ENCODE measurements around the gene CYP19A1.

Gene CYP19A1

GRCh38 chr15:51371266-51371665 is 32.9 kb upstream of the CYP19A1 start:
- TF ChIP-seq, protein P1, sequence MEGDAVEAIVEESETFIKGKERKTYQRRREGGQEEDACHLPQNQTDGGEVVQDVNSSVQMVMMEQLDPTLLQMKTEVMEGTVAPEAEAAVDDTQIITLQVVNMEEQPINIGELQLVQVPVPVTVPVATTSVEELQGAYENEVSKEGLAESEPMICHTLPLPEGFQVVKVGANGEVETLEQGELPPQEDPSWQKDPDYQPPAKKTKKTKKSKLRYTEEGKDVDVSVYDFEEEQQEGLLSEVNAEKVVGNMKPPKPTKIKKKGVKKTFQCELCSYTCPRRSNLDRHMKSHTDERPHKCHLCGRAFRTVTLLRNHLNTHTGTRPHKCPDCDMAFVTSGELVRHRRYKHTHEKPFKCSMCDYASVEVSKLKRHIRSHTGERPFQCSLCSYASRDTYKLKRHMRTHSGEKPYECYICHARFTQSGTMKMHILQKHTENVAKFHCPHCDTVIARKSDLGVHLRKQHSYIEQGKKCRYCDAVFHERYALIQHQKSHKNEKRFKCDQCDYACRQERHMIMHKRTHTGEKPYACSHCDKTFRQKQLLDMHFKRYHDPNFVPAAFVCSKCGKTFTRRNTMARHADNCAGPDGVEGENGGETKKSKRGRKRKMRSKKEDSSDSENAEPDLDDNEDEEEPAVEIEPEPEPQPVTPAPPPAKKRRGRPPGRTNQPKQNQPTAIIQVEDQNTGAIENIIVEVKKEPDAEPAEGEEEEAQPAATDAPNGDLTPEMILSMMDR (IDR thresholded peaks at IDR 0.05) = no peak
- Histone ChIP-seq H3K27ac (no peak overlapping the region), H3K4me3 (no peak overlapping the region)
- no peak for DNase-seq (ENCODE audit: low spot score)

GRCh38 chr15:51369451-51369761 is 31.0 kb upstream of the CYP19A1 start:
- no peak overlapping the region for H3K4me3 ChIP-seq
- TF ChIP-seq, protein P1 (IDR thresholded peaks at IDR 0.05) = no peak
- no peak overlapping the region for H3K27ac ChIP-seq
- no peak for DNase-seq (ENCODE audit: low spot score)

DNA sequence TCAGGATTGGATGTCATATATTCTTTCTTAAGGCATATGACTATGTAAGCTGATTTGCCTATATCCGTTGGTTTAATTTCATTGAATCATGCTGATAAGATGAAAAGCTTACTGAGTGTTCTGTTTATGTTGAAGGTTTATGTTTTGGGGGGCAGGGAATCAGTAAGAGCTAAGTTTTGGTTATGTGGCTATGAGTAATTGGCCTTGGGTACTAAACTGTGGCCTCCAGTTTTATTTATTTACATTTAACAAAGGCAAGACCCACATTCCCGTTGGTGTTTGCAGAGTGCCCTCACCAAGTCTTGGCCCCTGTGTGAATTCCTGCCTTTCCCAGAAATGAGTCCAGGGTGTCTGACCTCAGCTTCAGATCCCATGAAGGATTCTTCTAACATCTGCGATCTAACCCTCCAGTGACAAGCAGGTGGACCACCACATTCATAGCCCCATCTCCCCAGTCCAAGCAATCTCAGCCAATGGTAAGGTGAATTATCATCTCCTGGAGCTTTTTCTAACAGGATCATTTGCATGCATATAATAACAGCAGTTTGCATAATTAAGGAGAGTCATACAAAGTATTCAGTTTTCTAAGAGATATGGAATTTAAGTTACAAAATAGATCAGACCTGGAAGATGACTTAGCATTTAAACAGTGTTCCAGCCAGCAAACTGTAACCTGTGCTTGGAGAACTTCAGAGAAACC is 30.5 kb upstream of the CYP19A1 start:
- no peak for DNase-seq (ENCODE audit: low spot score)
- Histone ChIP-seq H3K4me3 (no peak overlapping the region), H3K27ac (no peak overlapping the region)
- TF ChIP-seq, protein P1 (IDR thresholded peaks at IDR 0.05) = no peak

DNA sequence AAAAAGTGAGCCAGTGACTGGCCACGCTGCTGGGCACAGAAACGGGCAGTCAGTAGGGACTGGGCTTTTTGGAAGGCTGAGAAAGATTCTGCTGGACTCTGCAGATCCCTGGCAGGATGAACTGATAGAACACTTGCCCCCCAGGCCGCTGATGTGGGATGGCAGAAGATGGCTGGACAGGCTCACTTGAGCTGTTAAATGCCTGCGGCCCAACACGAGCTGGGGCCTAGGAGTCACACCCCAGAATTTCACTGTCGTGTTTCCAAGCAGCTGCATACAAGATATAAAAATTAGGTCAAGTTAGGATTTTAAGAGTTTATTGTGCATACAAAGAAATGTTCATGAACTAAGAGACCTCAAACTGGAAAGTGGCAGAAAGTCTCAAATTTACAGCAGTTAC is 29.9 kb upstream of the CYP19A1 start:
- no peak overlapping the region for H3K4me3 ChIP-seq
- no peak for DNase-seq (ENCODE audit: low spot score)
- TF ChIP-seq, protein P1 (IDR thresholded peaks at IDR 0.05) = no peak
- H3K27ac ChIP-seq = peak overlapping the region in 1 of 2 donors; percentile 10

- TF ChIP-seq, protein P1 (IDR thresholded peaks at IDR 0.05) = no peak
These were observed 29.1 kb upstream of the CYP19A1 start for GRCh38 chr15:51367322-51367976.

GRCh38 chr15:51366920-51367319 is 28.5 kb upstream of the CYP19A1 start:
- no peak for DNase-seq (ENCODE audit: low spot score)
- peak overlapping the region in 1 of 2 donors; percentile 10 for H3K27ac ChIP-seq
- TF ChIP-seq, protein P1 (IDR thresholded peaks at IDR 0.05) = no peak
- H3K4me3 ChIP-seq = no peak overlapping the region

More at GRCh38 chr15:51367322-51367976, 29.1 kb upstream of the CYP19A1 start:
- Histone ChIP-seq H3K27ac (peak overlapping the region in 1 of 2 donors; percentile 10), H3K4me3 (no peak overlapping the region)
- no peak for DNase-seq (ENCODE audit: low spot score)

GRCh38 chr15:51366071-51366470 is 27.7 kb upstream of the CYP19A1 start:
- Histone ChIP-seq H3K4me3 (no peak overlapping the region), H3K27ac (no peak overlapping the region)
- TF ChIP-seq, protein P1 (IDR thresholded peaks at IDR 0.05) = no peak
- DNase-seq (ENCODE audit: low spot score) = no peak

Measured in coronary artery (tissue), 2 donors.